ENCODE results near the gene FAM114A2. TPM values are rescaled to one million over a fixed set of nuclear protein-coding genes. Genes with fewer than 3 reads are reported as not detected.

The FAM114A2 gene
- polyA plus RNA-seq, 4 donors: 7.2 to 18.5 (median 10.8) TPM

DNA sequence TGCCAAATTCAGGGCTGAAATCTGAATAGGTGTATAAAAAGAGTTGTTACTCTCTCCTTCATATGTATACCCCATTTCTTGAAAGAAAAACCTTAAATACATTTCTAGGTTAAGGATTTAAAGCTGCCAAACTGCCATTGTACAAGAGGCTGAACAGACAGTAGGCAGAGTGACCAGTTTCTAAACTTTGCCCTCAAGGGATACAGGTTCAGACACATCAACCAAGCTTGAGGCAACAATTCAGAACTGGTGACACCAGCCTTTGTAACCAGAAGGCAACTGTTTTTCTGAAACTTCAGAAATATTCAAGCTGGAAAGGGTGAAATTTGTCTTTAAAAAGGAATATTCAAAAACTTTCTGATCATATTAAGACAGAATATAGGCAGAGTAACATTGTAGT lies 47.5 kb downstream of the FAM114A2 start:
- Histone ChIP-seq H3K27ac (ENCODE audit: low read depth in 1 of 3, low read length in 2 of 3) (no peak overlapping the region), H3K36me3 (ENCODE audit: control insufficient read depth in 3 of 3, insufficient read depth in 2 of 3, low read depth in 1 of 3, low read length in 3 of 3) (no peaks in the 10 kb centered on the region), H3K4me1 (ENCODE audit: control insufficient read depth in 3 of 3, insufficient read depth in 2 of 3, low read depth in 1 of 3, low read length in 2 of 3) (no peaks in the 10 kb centered on the region), H3K9me3 (ENCODE audit: control insufficient read depth in 2 of 2, insufficient read depth in 1 of 2, low read depth in 1 of 2, low read length in 1 of 2) (no peaks in the 10 kb centered on the region), H3K27me3 (ENCODE audit: control insufficient read depth in 3 of 3, insufficient read depth in 3 of 3, low read length in 3 of 3) (no peaks in the 10 kb centered on the region), H3K4me3 (ENCODE audit: low read depth in 1 of 3, low read length in 3 of 3) (no peak overlapping the region)
- no peak for FAIRE-seq
- DNase-seq: no peak

DNA sequence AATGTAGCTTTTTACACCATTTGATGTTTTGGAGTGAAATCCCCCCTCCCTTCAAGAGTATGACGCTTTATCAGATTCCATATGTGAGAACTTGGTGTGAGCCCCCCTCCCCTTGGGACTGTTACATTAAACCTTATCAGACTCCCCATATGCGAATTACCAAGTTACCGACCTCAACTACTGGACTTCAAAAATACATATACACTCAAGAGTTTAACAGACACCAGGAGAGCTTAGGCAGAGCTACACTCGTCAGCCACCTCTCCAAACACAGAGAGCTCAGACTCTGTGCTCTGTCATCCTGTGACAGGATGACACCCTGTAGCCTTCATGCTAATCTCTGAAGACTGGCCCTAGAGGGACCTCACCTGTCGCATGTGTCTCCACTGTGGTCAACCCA lies 50.2 kb downstream of the FAM114A2 start:
- H3K9me3 ChIP-seq (ENCODE audit: control insufficient read depth in 2 of 2, insufficient read depth in 1 of 2, low read depth in 1 of 2, low read length in 1 of 2): no peaks in the 10 kb centered on the region
- WGBS, 3 donors: 90 to 96% (median 93%) methylated on average over 5 of the region's 5 CpGs
- FAIRE-seq: no peak

GRCh38 chr5:153987301-153987700 lies 51.4 kb downstream of the FAM114A2 start:
- 63 to 84% (median 64%) methylated on average over 2 of the region's 2 CpGs for WGBS, 3 donors
- Histone ChIP-seq H3K36me3 (ENCODE audit: control insufficient read depth in 3 of 3, insufficient read depth in 2 of 3, low read depth in 1 of 3, low read length in 3 of 3) (no peaks in the 10 kb centered on the region), H3K27me3 (ENCODE audit: control insufficient read depth in 3 of 3, insufficient read depth in 3 of 3, low read length in 3 of 3) (no peaks in the 10 kb centered on the region), H3K4me3 (ENCODE audit: low read depth in 1 of 3, low read length in 3 of 3) (no peak overlapping the region), H3K27ac (ENCODE audit: low read depth in 1 of 3, low read length in 2 of 3) (no peak overlapping the region), H3K9me3 (ENCODE audit: control insufficient read depth in 2 of 2, insufficient read depth in 1 of 2, low read depth in 1 of 2, low read length in 1 of 2) (no peaks in the 10 kb centered on the region), H3K4me1 (ENCODE audit: control insufficient read depth in 3 of 3, insufficient read depth in 2 of 3, low read depth in 1 of 3, low read length in 2 of 3) (no peaks in the 10 kb centered on the region)
- no peak for FAIRE-seq
- DNase-seq: no peak

More for the DNA sequence above, 50.2 kb downstream of the FAM114A2 start:
- no peak for DNase-seq
- no peaks in the 10 kb centered on the region for H3K4me1 ChIP-seq (ENCODE audit: control insufficient read depth in 3 of 3, insufficient read depth in 2 of 3, low read depth in 1 of 3, low read length in 2 of 3)
- H3K36me3 ChIP-seq (ENCODE audit: control insufficient read depth in 3 of 3, insufficient read depth in 2 of 3, low read depth in 1 of 3, low read length in 3 of 3): no peaks in the 10 kb centered on the region
- no peak overlapping the region for H3K27ac ChIP-seq (ENCODE audit: low read depth in 1 of 3, low read length in 2 of 3)
- H3K4me3 ChIP-seq (ENCODE audit: low read depth in 1 of 3, low read length in 3 of 3): no peak overlapping the region
- no peaks in the 10 kb centered on the region for H3K27me3 ChIP-seq (ENCODE audit: control insufficient read depth in 3 of 3, insufficient read depth in 3 of 3, low read length in 3 of 3)

GRCh38 chr5:153985498-153985897 lies 53.2 kb downstream of the FAM114A2 start:
- H3K9me3 ChIP-seq (ENCODE audit: control insufficient read depth in 2 of 2, insufficient read depth in 1 of 2, low read depth in 1 of 2, low read length in 1 of 2): no peaks in the 10 kb centered on the region
- H3K27ac ChIP-seq (ENCODE audit: low read depth in 1 of 3, low read length in 2 of 3): no peak overlapping the region
- H3K27me3 ChIP-seq (ENCODE audit: control insufficient read depth in 3 of 3, insufficient read depth in 3 of 3, low read length in 3 of 3): no peaks in the 10 kb centered on the region
- H3K4me3 ChIP-seq (ENCODE audit: low read depth in 1 of 3, low read length in 3 of 3): no peak overlapping the region
- FAIRE-seq (no peak), DNase-seq (no peak)
- no peaks in the 10 kb centered on the region for H3K4me1 ChIP-seq (ENCODE audit: control insufficient read depth in 3 of 3, insufficient read depth in 2 of 3, low read depth in 1 of 3, low read length in 2 of 3)
- H3K36me3 ChIP-seq (ENCODE audit: control insufficient read depth in 3 of 3, insufficient read depth in 2 of 3, low read depth in 1 of 3, low read length in 3 of 3): no peaks in the 10 kb centered on the region
- 62 to 76% (median 68%) methylated on average over 3 of the region's 3 CpGs for WGBS, 3 donors

- H3K9me3 ChIP-seq (ENCODE audit: control insufficient read depth in 2 of 2, insufficient read depth in 1 of 2, low read depth in 1 of 2, low read length in 1 of 2): no peaks in the 10 kb centered on the region
- no peaks in the 10 kb centered on the region for H3K4me1 ChIP-seq (ENCODE audit: control insufficient read depth in 3 of 3, insufficient read depth in 2 of 3, low read depth in 1 of 3, low read length in 2 of 3)
- 87 to 91% (median 89%) methylated on average over 1 of the region's 1 CpG for WGBS, 3 donors
- FAIRE-seq (no peak), DNase-seq (no peak)
- no peaks in the 10 kb centered on the region for H3K27me3 ChIP-seq (ENCODE audit: control insufficient read depth in 3 of 3, insufficient read depth in 3 of 3, low read length in 3 of 3)
- no peak overlapping the region for H3K27ac ChIP-seq (ENCODE audit: low read depth in 1 of 3, low read length in 2 of 3)
- H3K4me3 ChIP-seq (ENCODE audit: low read depth in 1 of 3, low read length in 3 of 3): no peak overlapping the region
- no peaks in the 10 kb centered on the region for H3K36me3 ChIP-seq (ENCODE audit: control insufficient read depth in 3 of 3, insufficient read depth in 2 of 3, low read depth in 1 of 3, low read length in 3 of 3)
Measured at GRCh38 chr5:153983885-153984284, 54.8 kb downstream of the FAM114A2 start.

GRCh38 chr5:153981905-153982605 lies 56.7 kb downstream of the FAM114A2 start:
- DNase-seq (no peak), FAIRE-seq (no peak)
- Histone ChIP-seq H3K27ac (ENCODE audit: low read depth in 1 of 3, low read length in 2 of 3) (no peak overlapping the region), H3K9me3 (ENCODE audit: control insufficient read depth in 2 of 2, insufficient read depth in 1 of 2, low read depth in 1 of 2, low read length in 1 of 2) (no peaks in the 10 kb centered on the region), H3K36me3 (ENCODE audit: control insufficient read depth in 3 of 3, insufficient read depth in 2 of 3, low read depth in 1 of 3, low read length in 3 of 3) (no peaks in the 10 kb centered on the region), H3K4me1 (ENCODE audit: control insufficient read depth in 3 of 3, insufficient read depth in 2 of 3, low read depth in 1 of 3, low read length in 2 of 3) (no peaks in the 10 kb centered on the region), H3K4me3 (ENCODE audit: low read depth in 1 of 3, low read length in 3 of 3) (no peak overlapping the region), H3K27me3 (ENCODE audit: control insufficient read depth in 3 of 3, insufficient read depth in 3 of 3, low read length in 3 of 3) (peaks cover 0 to 3% (median 0%) of the 10 kb centered on the region in 3 donors)
- WGBS, 3 donors: 90 to 91% (median 91%) methylated on average over 4 of the region's 4 CpGs

DNA sequence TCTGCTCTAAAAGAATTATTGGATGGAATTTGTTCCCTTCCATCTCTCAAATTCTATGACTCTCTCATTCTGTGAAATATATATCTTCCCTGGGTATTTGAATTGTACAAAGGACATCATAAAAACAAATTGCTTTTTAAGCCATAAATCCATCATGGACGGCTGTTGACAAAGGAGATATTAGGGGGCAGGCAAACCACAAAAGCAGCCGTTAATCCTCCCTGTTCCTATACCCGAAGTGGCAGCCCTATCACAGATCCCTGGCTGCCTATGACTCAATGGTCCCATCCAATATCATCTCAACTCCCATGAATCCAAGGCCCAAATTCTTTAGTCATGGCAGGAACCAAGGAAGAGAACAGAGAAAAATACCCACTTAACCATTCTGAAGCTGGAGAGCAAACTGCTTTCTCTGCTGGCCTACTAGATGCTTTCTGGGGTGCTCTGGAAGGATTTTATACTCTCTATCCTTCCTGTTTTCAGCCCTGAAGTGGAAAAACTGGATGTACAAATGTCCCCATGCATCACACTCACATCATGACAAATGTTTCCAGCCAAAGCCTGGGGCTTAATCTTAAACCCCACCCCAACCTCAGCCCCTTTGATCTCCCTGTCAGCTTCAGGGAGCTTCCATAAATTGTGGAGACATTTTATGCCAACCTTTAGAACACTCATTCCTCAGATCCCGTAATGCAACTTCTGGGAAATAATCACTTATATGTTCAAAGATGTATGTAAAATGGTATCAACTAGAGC lies 59.5 kb downstream of the FAM114A2 start:
- peaks cover 0 to 3% (median 0%) of the 10 kb centered on the region in 3 donors for H3K27me3 ChIP-seq (ENCODE audit: control insufficient read depth in 3 of 3, insufficient read depth in 3 of 3, low read length in 3 of 3)
- no peak overlapping the region for H3K4me3 ChIP-seq (ENCODE audit: low read depth in 1 of 3, low read length in 3 of 3)
- H3K4me1 ChIP-seq (ENCODE audit: control insufficient read depth in 3 of 3, insufficient read depth in 2 of 3, low read depth in 1 of 3, low read length in 2 of 3): no peaks in the 10 kb centered on the region
- H3K36me3 ChIP-seq (ENCODE audit: control insufficient read depth in 3 of 3, insufficient read depth in 2 of 3, low read depth in 1 of 3, low read length in 3 of 3): no peaks in the 10 kb centered on the region
- H3K27ac ChIP-seq (ENCODE audit: low read depth in 1 of 3, low read length in 2 of 3): no peak overlapping the region
- DNase-seq (peak in 1 of 2 donors; percentile 8), FAIRE-seq (no peak)
- 18 to 58% (median 43%) methylated on average over 4 of the region's 4 CpGs for WGBS, 3 donors
- H3K9me3 ChIP-seq (ENCODE audit: control insufficient read depth in 2 of 2, insufficient read depth in 1 of 2, low read depth in 1 of 2, low read length in 1 of 2): no peaks in the 10 kb centered on the region

DNA sequence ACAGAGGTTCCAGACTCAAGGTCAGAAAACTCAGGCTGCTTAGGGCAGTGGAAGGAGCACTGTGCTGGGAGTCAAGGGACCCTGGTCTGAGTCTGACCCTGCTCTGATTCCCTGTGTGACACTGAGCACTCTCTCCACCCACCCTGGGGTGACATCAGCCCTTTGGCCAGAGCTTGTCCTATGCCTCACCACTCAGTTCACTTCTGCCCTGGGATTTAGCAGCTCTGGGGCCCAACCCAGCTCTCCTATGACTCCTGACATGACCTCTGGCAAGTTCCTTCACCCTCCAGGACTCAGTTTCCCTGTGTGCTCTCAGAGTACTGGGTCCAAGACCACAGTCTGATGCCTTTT lies 63.9 kb downstream of the FAM114A2 start:
- no peaks in the 10 kb centered on the region for H3K36me3 ChIP-seq (ENCODE audit: control insufficient read depth in 3 of 3, insufficient read depth in 2 of 3, low read depth in 1 of 3, low read length in 3 of 3)
- FAIRE-seq: no peak

More for the DNA sequence above, 63.9 kb downstream of the FAM114A2 start:
- Histone ChIP-seq H3K27me3 (ENCODE audit: control insufficient read depth in 3 of 3, insufficient read depth in 3 of 3, low read length in 3 of 3) (peaks cover 0 to 3% (median 0%) of the 10 kb centered on the region in 3 donors), H3K4me3 (ENCODE audit: low read depth in 1 of 3, low read length in 3 of 3) (no peak overlapping the region), H3K27ac (ENCODE audit: low read depth in 1 of 3, low read length in 2 of 3) (no peak overlapping the region), H3K9me3 (ENCODE audit: control insufficient read depth in 2 of 2, insufficient read depth in 1 of 2, low read depth in 1 of 2, low read length in 1 of 2) (no peaks in the 10 kb centered on the region), H3K4me1 (ENCODE audit: control insufficient read depth in 3 of 3, insufficient read depth in 2 of 3, low read depth in 1 of 3, low read length in 2 of 3) (no peaks in the 10 kb centered on the region)
- DNase-seq: no peak
